ENCODE data around the gene EPHA2. TPM values are rescaled to one million over a fixed set of nuclear protein-coding genes. Genes with fewer than 3 reads are reported as not detected.
A peak's percentile ranks its signal among the peaks of the same experiment; 100 is the strongest.

EPHA2 gene
- total RNA-seq, 2 donors from 2014 or later = 20.3 to 32.9 TPM

GRCh38 chr1:16176653-16177052, 20.8 kb upstream of the EPHA2 start:
- no peak for ATAC-seq (ENCODE audit: insufficient number of reproducible peaks, low FRiP score, low read depth)
- TF ChIP-seq CTCF (IDR thresholded peaks at IDR 0.05) = no peak

GRCh38 chr1:16175610-16176553, 20.0 kb upstream of the EPHA2 start:
- Histone ChIP-seq H3K36me3 (no peaks in the 10 kb centered on the region), H3K4me1 (ENCODE audit: control insufficient read depth in 1 of 2, low read depth in 2 of 2) (peaks cover 20 to 41% of the 10 kb centered on the region in 2 donors), H3K27me3 (replicated peaks; ENCODE audit: insufficient read depth) (no peaks in the 10 kb centered on the region), H3K9me3 (no peaks in the 10 kb centered on the region), H3K27ac (peak overlapping the region; percentile 67 to 86), H3K4me3 (peak overlapping the region; percentile 32)
- no peak for TF ChIP-seq CTCF (IDR thresholded peaks at IDR 0.05)
- ATAC-seq (ENCODE audit: insufficient number of reproducible peaks, low FRiP score, low read depth) (peak; percentile 8), DNase-seq (ENCODE audit: low spot score) (peak; percentile 45)

More at GRCh38 chr1:16176653-16177052, 20.8 kb upstream of the EPHA2 start:
- H3K36me3 ChIP-seq = no peaks in the 10 kb centered on the region
- peak overlapping the region; percentile 57 to 86 for H3K27ac ChIP-seq
- H3K27me3 ChIP-seq (replicated peaks; ENCODE audit: insufficient read depth) = no peaks in the 10 kb centered on the region
- peaks cover 28 to 49% of the 10 kb centered on the region in 2 donors for H3K4me1 ChIP-seq (ENCODE audit: control insufficient read depth in 1 of 2, low read depth in 2 of 2)
- no peaks in the 10 kb centered on the region for H3K9me3 ChIP-seq
- no peak for DNase-seq (ENCODE audit: low spot score)
- H3K4me3 ChIP-seq = peak overlapping the region; percentile 32

GRCh38 chr1:16174886-16175598, 19.2 kb upstream of the EPHA2 start:
- no peak for ATAC-seq (ENCODE audit: insufficient number of reproducible peaks, low FRiP score, low read depth)
- no peak for TF ChIP-seq CTCF (IDR thresholded peaks at IDR 0.05)
- H3K36me3 ChIP-seq = no peaks in the 10 kb centered on the region
- no peaks in the 10 kb centered on the region for H3K27me3 ChIP-seq (replicated peaks; ENCODE audit: insufficient read depth)
- H3K27ac ChIP-seq = peak overlapping the region in 1 of 2 donors; percentile 86
- no peak for DNase-seq (ENCODE audit: low spot score)
- H3K4me1 ChIP-seq (ENCODE audit: control insufficient read depth in 1 of 2, low read depth in 2 of 2) = peaks cover 15 to 38% of the 10 kb centered on the region in 2 donors
- H3K4me3 ChIP-seq = no peak overlapping the region
- H3K9me3 ChIP-seq = no peaks in the 10 kb centered on the region

- ATAC-seq (ENCODE audit: insufficient number of reproducible peaks, low FRiP score, low read depth) (no peak), DNase-seq (ENCODE audit: low spot score) (no peak)
- peaks cover 15 to 38% of the 10 kb centered on the region in 2 donors for H3K4me1 ChIP-seq (ENCODE audit: control insufficient read depth in 1 of 2, low read depth in 2 of 2)
- H3K4me3 ChIP-seq = no peak overlapping the region
- TF ChIP-seq CTCF (IDR thresholded peaks at IDR 0.05) = no peak
- no peaks in the 10 kb centered on the region for H3K9me3 ChIP-seq
- H3K27ac ChIP-seq = no peak overlapping the region
- H3K36me3 ChIP-seq = no peaks in the 10 kb centered on the region
- no peaks in the 10 kb centered on the region for H3K27me3 ChIP-seq (replicated peaks; ENCODE audit: insufficient read depth)
Measured at GRCh38 chr1:16174261-16174868, 18.5 kb upstream of the EPHA2 start.
